ENCODE measurements around the gene MEMO1.
"Not testable (repeated sequence)": the region's sequence is repeated elsewhere in the genome, so short reads cannot be mapped to it uniquely, and the experiment has no call there.

MEMO1 gene

DNA sequence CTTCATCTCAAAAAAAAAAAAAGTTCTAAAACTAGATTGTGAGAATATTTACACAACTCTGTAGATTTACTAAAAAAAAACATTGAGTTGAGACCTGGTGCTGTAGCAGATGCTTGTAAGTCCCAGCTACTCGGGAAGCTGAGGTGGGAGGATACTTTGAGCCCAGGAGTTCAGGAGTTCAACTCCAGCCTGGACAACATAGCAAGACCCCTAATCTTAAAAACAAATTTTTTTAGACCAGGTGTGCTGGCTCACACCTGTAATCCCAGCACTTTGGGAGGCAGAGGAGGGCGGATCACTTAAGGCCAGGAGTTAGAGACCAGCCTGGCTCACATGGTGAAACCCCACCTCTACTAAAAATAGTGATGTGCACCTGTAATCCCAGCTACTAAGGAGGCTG is 108.9 kb downstream of the MEMO1 start:
- no peak for DNase-seq

- DNase-seq, result not testable (repeated sequence)
Measured at GRCh38 chr2:31900156-31900555, 110.7 kb downstream of the MEMO1 start.

- DNase-seq, result not testable (repeated sequence)
Measured at GRCh38 chr2:31898346-31898745, 112.5 kb downstream of the MEMO1 start.

DNA sequence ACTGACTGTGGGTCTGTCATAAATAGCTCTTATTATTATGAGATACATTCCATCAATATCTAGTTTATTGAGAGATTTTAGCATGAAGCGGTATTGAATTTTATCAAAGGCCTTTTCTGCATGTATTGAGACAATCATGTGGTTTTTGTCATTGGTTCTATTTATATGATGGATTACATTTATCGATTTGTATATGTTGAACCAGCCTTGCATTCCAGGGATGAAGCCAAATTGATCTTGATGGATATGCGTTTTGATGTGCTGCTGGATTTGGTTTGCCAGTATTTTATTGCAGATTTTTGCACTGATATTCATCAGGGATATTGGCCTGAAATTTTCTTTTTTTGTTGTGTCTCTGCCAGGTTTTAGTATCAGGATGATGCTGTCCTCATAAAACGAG is 113.5 kb downstream of the MEMO1 start:
- DNase-seq, result not testable (repeated sequence)

DNA sequence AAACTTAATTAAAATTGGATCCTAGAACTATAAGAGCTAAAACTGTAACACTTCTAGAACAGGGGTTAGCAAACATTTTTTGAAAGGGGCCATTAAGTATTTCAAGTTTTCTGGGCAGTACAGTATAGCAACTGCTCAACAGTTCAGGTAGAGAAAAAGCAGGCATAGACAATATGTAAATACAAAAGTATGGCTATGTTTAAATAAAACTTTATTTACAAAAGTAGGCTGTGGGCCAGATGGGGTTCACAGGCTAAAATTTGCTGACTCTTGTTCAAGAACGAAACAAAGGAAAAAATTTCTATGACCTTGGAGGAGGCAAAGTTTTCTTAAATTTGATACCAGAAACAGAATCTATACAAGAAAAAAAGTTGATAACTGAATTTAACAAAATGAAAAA is 114.5 kb downstream of the MEMO1 start:
- DNase-seq, result no peak

- DNase-seq, result no peak
Measured at GRCh38 chr2:31894656-31895055, 116.2 kb downstream of the MEMO1 start.

DNA sequence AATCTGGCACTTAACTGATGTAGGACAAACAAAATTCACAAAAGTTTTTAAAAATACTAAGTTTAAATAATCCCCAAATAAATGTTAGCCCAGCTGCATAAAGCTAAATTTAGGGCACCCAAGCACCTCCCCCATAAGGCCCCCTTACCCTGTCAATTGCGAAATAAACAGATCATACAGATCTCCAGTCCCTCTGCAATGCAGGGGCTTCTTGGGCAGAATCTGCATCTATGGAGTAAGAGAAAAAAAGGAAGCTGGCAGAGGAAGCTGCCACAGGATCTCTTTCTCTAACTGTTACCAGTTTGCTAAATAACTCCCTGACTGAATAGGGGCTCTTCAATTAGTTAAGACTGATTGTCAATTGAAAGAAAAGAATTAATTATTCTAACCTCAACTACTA is 117.7 kb downstream of the MEMO1 start:
- no peak for DNase-seq

DNA sequence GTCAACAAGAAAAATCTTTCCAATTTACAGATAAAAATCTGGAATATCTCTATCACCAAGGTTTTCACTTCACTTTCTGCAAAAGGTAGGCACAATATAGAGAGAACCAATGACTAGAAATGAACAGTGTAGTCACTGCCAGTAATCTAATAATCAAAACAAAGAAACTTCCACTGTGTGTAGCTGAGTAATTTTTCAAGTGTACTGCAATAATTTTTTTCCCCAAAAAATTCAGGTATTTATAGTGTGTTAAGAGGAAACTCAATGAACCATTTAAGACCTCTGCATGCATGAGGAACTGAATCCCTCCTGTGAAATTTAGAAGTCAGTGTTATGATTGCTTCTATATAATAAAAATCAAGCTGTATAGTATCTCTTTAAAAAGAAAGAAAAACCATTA is 121.8 kb downstream of the MEMO1 start:
- no peak for DNase-seq

DNA sequence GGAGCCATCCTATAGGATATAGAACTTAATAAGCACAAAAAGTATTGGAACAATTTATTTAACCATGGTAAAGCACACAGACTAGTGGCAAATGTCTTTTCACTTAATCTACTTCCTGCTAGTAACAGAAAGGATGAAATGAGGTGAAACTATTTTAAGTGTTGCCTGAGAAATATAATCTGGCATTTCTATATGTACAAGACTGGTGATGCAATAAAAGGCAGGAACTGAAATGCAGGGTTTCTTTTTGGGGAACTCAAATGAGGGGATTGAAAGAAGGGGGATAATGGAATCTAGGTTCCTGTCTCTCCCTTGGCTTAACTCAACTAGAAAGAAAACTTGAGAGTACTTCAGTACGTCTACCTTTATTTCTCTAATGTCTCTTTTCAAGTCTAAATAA is 122.3 kb downstream of the MEMO1 start:
- DNase-seq, result no peak

GRCh38 chr2:31886700-31887099 is 124.1 kb downstream of the MEMO1 start:
- peak in 1 of 2 donors; percentile 14 for DNase-seq

DNA sequence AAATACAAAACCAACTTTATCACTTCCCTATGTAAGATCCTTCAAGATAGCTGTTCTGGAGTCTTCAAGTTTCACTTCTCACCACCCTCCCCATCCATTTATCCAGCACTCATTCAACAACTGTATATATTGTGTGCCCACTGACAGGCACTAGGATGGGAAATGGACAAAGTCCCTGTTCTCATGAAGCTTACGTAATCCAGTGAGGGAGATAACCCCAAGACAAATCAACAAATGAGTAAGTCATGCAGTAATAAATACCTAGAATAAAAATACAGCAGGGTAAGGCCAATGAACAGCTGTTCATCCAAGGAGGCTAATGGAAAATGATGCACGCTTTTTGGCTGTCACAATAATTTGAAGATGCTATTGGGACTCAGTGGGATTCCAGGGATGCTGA is 133.8 kb downstream of the MEMO1 start:
- no peak for DNase-seq

- DNase-seq, result no peak
Measured at GRCh38 chr2:31874071-31874470, 136.7 kb downstream of the MEMO1 start.

- no peak for DNase-seq
Measured at GRCh38 chr2:31865215-31865614, 145.6 kb downstream of the MEMO1 start.

- DNase-seq, result no peak
Measured at GRCh38 chr2:31863867-31864266, 146.9 kb downstream of the MEMO1 start.

DNA sequence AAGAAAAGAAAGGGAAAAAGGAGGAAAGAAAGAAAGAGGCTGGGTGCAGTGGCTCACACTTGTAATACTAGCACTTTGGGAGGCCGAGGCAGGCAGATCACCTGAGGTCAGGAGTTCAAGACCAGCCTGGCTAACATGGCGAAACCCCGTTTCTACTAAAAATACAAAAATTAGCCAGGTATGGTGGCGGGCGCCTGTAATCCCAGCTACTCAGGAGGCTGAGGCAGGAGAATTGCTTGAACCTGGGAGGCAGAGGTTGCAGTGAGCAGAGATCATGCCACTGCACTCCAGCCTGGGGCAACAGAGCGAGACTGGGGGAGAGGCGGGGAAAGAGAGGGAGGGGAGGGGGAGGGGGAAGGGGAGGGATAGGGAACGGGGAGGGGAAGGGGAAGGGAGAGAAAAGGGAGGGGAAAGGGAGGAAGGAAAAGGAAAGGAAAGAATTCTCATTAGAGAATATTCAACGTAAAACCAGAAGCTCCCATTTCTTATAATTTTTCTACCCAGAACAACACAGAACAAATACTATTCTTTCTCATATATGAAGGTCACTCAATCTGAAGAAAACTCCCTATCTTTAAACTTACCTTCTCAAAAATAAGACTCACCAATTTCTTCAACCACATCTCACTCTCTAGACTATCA is 147.7 kb downstream of the MEMO1 start:
- DNase-seq, result not testable (repeated sequence)

- DNase-seq, result no peak
Measured at GRCh38 chr2:31859959-31860358, 150.8 kb downstream of the MEMO1 start.

GRCh38 chr2:31853521-31853920 is 157.3 kb downstream of the MEMO1 start:
- no peak for DNase-seq

DNA sequence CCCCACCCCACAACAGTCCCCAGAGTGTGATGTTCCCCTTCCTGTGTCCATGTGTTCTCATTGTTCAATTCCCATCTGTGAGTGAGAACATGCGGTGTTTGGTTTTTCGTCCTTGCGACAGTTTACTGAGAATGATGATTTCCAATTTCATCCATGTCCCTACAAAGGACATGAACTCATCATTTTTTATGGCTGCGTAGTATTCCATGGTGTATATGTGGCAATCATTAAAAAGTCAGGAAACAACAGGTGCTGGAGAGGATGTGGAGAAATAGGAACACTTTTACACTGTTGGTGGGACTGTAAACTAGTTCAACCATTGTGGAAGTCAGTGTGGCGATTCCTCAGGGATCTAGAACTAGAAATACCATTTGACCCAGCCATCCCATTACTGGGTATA is 168.7 kb downstream of the MEMO1 start:
- DNase-seq, result not testable (repeated sequence)

- DNase-seq, result no peak
Measured at GRCh38 chr2:31835450-31835849, 175.4 kb downstream of the MEMO1 start.

DNA sequence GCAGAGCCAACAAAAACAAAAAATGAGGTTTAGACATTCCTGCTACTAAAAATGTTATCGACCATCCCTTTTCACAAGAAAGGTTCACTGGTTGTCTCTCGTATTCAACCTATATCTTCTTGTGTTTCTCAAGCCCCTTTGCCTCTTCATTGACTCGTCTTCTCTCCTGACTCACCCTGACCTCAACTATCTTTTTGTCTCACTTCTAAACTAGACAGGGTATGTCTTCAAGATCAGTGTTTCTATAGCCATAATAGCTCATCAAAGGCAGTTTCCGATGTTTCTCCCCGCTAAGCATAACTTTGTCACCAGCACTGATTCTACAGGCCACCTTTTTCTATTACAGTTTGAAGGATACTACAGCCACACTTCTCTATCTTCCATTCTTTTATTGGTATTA is 178.4 kb downstream of the MEMO1 start:
- no peak for DNase-seq

- DNase-seq, result no peak
Measured at GRCh38 chr2:31831585-31831984, 179.2 kb downstream of the MEMO1 start.

DNA sequence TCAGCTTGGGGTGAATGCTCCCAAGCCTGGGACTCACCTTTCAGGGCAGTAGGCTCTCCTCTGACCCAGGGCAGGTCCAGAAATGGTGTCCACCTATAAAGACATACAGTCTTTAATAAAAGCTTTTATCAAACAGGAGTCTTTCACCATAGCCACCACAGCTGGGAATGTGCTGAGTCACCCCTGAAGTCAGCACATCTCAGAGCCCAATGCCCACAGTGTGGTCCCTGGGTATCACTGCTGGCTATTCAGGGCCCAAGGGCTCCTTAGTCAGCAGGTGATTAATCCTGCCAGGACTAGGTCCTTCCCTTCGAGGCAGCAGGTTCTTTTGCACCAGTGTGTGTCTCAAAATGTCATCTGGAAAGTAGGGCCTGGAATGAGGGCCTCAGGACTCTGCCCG is 181.9 kb downstream of the MEMO1 start:
- DNase-seq, result no peak

DNA sequence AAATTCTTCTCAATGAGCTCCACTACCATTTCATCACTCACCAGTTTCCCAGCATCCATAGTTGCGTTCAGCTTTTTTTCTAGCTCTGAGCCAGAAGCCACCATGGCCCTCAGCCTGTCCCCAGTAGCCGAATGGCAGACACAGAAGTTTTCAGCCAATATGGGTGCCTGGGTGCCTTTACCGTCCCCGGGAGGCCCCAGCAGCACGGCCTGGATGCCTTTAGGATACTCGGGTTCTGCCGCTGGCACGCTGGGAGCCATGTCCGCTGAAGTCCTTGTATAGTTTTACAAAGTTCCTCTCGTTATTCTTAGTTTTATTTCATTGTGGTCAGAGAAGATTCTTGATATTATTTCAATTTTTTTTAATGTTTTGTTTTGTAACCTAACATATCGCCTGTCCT is 187.2 kb downstream of the MEMO1 start:
- no peak for DNase-seq

- no peak for DNase-seq
Measured at GRCh38 chr2:31822587-31822986, 188.2 kb downstream of the MEMO1 start.
